ENCODE results near the gene EIF4B.

- TF ChIP-seq BRF1 (IDR thresholded peaks at IDR 0.05; ENCODE audit: borderline replicate concordance, extremely low read depth, insufficient read length) (no peak), ARHGAP35 (IDR thresholded peaks at IDR 0.05; ENCODE audit: partially characterized antibody) (no peak), CHD2 (IDR thresholded peaks at IDR 0.05; ENCODE audit: low read depth, low read length) (no peak), TAF1 (IDR thresholded peaks at IDR 0.05; ENCODE audit: control insufficient read depth, extremely low read depth, insufficient read depth, low read length, severe bottlenecking) (no peak), USF2 (CRISPR knock-in tag; IDR thresholded peaks at IDR 0.05) (no peak)
Observed at GRCh38 chr12:53065975-53066931, 60.0 kb downstream of the EIF4B start.
